SK-N-MC (cell line): ENCODE results near the gene PRADC1.

Experiments
- EZH2 ChIP-seq: fragments of 200-600 bp; sonication (generic); IDR thresholded peaks from one replicate; pipeline ENCODE4 v1.6.1; 2017; ENCODE audit warnings: antibody characterized with exemption
- POLR2AphosphoS5 ChIP-seq: IDR thresholded peaks from 2 replicates; pipeline ENCODE4 v1.6.1; 2012; ENCODE audit warnings: mild to moderate bottlenecking, low read depth, low read length, borderline replicate concordance

- TF ChIP-seq EZH2 (no peak), POLR2AphosphoS5 (no peak)
Measured at GRCh38 chr2:73281244-73281643, 48.2 kb upstream of the PRADC1 start.
